ENCODE results near the gene C1orf226. TPM values are rescaled to one million over a fixed set of nuclear protein-coding genes. Genes with fewer than 3 reads are reported as not detected.

C1orf226 gene
- total and polyA plus RNA-seq, 2 of the 8 experiments (the other 6 are each of a cell fraction or from before 2014, with no cell fraction given) = 8.2 to 18.8 TPM

DNA sequence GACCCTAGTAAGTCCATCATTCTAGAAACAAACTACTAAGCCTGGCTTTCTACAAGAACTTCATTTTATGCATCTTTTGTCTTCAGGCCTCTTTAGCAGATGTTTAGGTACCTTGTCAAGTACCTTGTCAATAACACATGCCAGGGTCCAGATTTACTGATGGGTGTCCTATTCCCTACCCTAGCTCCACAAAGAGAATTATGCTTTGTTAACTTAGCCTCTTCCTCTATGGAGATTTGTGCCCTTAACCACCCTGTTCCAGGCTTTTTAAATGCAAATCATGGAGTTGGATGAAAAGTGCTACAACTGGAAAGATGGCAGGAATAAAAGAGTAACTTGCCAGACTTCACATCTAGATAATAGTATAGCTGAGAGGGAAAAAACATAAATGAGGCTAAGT, 47.5 kb upstream of the C1orf226 start (continued):
- TF ChIP-seq CHD7 (IDR thresholded peaks at IDR 0.05; ENCODE audit: insufficient replicate concordance, low read length) = no peak
- TF ChIP-seq BCL11A (IDR thresholded peaks at IDR 0.05; ENCODE audit: low read depth in 2 of 2, low read length in 2 of 2) = no peak
- no peak for TF ChIP-seq PHF8 (conservative IDR thresholded peaks at IDR 0.05; ENCODE audit: low read depth, low read length)
- TF ChIP-seq, protein P1, sequence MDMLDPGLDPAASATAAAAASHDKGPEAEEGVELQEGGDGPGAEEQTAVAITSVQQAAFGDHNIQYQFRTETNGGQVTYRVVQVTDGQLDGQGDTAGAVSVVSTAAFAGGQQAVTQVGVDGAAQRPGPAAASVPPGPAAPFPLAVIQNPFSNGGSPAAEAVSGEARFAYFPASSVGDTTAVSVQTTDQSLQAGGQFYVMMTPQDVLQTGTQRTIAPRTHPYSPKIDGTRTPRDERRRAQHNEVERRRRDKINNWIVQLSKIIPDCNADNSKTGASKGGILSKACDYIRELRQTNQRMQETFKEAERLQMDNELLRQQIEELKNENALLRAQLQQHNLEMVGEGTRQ (IDR thresholded peaks at IDR 0.05; ENCODE audit: low read length) = no peak
- no peak for TF ChIP-seq EGR1 (IDR thresholded peaks at IDR 0.05; ENCODE audit: borderline replicate concordance, low read depth, low read length)
- no peak for TF ChIP-seq SP1 (IDR thresholded peaks at IDR 0.05; ENCODE audit: low read depth, low read length)
- TF ChIP-seq SIN3A (conservative IDR thresholded peaks at IDR 0.05 in 1 of 2, IDR thresholded peaks at IDR 0.05 in 1 of 2; ENCODE audit: low read depth in 1 of 2, low read length in 2 of 2) = no peak
- TF ChIP-seq FOSL1 (IDR thresholded peaks at IDR 0.05; ENCODE audit: insufficient read depth, low read depth, low read length) = no peak
- no peak for TF ChIP-seq RXRA (IDR thresholded peaks at IDR 0.05; ENCODE audit: insufficient read depth, low read depth, low read length)
- TF ChIP-seq TBP (IDR thresholded peaks at IDR 0.05; ENCODE audit: low read depth, low read length) = no peak
- no peak for TF ChIP-seq KDM5A (IDR thresholded peaks at IDR 0.05; ENCODE audit: low read length)

Data from H1 (cell line).